SK-N-SH (cell line): ENCODE measurements around the gene CD207. TPM values are rescaled to one million over a fixed set of nuclear protein-coding genes. Genes with fewer than 3 reads are reported as not detected.

ENCODE experiments used
- CTCF ChIA-PET: fragments of 300-600, 350-600 bp; formaldehyde crosslinking; extraction: SDS; loops from one replicate; lab custom pipeline; 2021; lab: Yijun Ruan, JAX
- POLR2A ChIA-PET: fragments of 350-600 bp; sonication (Branson Sonifier 250); formaldehyde crosslinking; extraction: SDS; loops from one replicate; lab custom pipeline; 2020; ENCODE audit warnings: antibody characterized with exemption, inconsistent platforms; lab: Yijun Ruan, JAX
- DNase-seq: peaks from one replicate; pipeline ENCODE4 v3.0.0; 2012
- H2AFZ ChIP-seq: fragments of 200-600 bp; sonication (generic); 2 replicates; pipeline ENCODE4 v1.8.1; 2016; ENCODE audit warnings: antibody characterized with exemption, mild to moderate bottlenecking, low read depth
- H3F3A ChIP-seq: fragments of 200-600 bp; sonication (generic); replicated peaks from 2 replicates; pipeline ENCODE3; 2016; ENCODE audit warnings: antibody characterized with exemption, mild to moderate bottlenecking; ENCODE audit not compliant: insufficient read depth
- H3K27ac ChIP-seq, 2 experiments: fragments of 200-500 bp in 1 of 2; fragments of 200-600 bp in 1 of 2; sonication (Bioruptor generic) in 1 of 2; sonication (generic), shearing (Covaris generic) in 1 of 2; 2 replicates each; pipeline versions ENCODE4 v1.5.1 to v1.6.1; 2014 to 2016; ENCODE audit warnings: low read depth in 2 of 2, inconsistent platforms in 1 of 2, low read length in 1 of 2, mild to moderate bottlenecking in 1 of 2, mixed read lengths in 1 of 2
- H3K27me3 ChIP-seq: fragments of 200-600 bp; sonication (generic), shearing (Covaris generic); 2 replicates; pipeline ENCODE4 v1.6.1; 2016; ENCODE audit warnings: mixed run types; ENCODE audit not compliant: insufficient read depth
- H3K36me3 ChIP-seq, 2 experiments: fragments of 200-500 bp in 1 of 2; fragments of 200-600 bp in 1 of 2; sonication (Bioruptor generic) in 1 of 2; sonication (generic) in 1 of 2; replicated peaks in 1 of 2; 2 replicates each; pipeline versions ENCODE3 to v1.5.1; 2014 to 2016; ENCODE audit warnings: low read length in 1 of 2, mild to moderate bottlenecking in 1 of 2; ENCODE audit not compliant: insufficient read depth in 2 of 2, control insufficient read depth in 1 of 2
- H3K4me1 ChIP-seq, 2 experiments: fragments of 200-500 bp in 1 of 2; fragments of 200-600 bp in 1 of 2; sonication (Bioruptor generic) in 1 of 2; sonication (generic), shearing (Covaris generic) in 1 of 2; 2 replicates each; pipeline versions ENCODE4 v1.5.1 to v1.6.1; 2014 to 2016; ENCODE audit warnings: low read depth in 1 of 2, low read length in 1 of 2, mixed run types in 1 of 2; ENCODE audit not compliant: insufficient read depth in 2 of 2, control insufficient read depth in 1 of 2
- H3K4me2 ChIP-seq: fragments of 200-600 bp; sonication (generic), shearing (Covaris generic); 2 replicates; pipeline ENCODE4 v1.6.1; 2017; ENCODE audit warnings: mixed run types
- H3K4me3 ChIP-seq, 2 experiments: fragments of 200-500 bp in 1 of 2; fragments of 200-600 bp in 1 of 2; sonication (Bioruptor generic) in 1 of 2; sonication (generic), shearing (Covaris generic) in 1 of 2; 2 replicates each; pipeline versions ENCODE4 v1.5.1 to v1.8.1; 2014 to 2016; ENCODE audit warnings: low read depth in 2 of 2, inconsistent platforms in 1 of 2, low read length in 1 of 2, mild to moderate bottlenecking in 1 of 2, mixed read lengths in 1 of 2, moderate library complexity in 1 of 2
- H3K79me2 ChIP-seq: fragments of 200-600 bp; sonication (generic); 2 replicates; pipeline ENCODE4 v1.8.1; 2017; ENCODE audit warnings: mild to moderate bottlenecking; ENCODE audit not compliant: insufficient read depth
- H3K9ac ChIP-seq: fragments of 200-600 bp; sonication (generic); 2 replicates; pipeline ENCODE4 v1.6.1; 2017; ENCODE audit warnings: mixed run types
- H3K9me2 ChIP-seq: fragments of 200-600 bp; sonication (generic); 2 replicates; pipeline ENCODE4 v1.6.1; 2017; ENCODE audit warnings: mixed run types
- H3K9me3 ChIP-seq: fragments of 200-600 bp; sonication (generic); 2 replicates; pipeline ENCODE4 v1.6.1; 2017; ENCODE audit warnings: mixed run types, mild to moderate bottlenecking, moderate library complexity
- H4K20me1 ChIP-seq: fragments of 200-600 bp; sonication (generic); 2 replicates; pipeline ENCODE4 v1.6.1; 2017; ENCODE audit warnings: mild to moderate bottlenecking, mixed run types; ENCODE audit not compliant: insufficient read depth
- ELF1 ChIP-seq: IDR thresholded peaks from 2 replicates; pipeline ENCODE4 v1.4.0; 2012
- FOSL2 ChIP-seq: IDR thresholded peaks from 2 replicates; pipeline ENCODE4 v1.4.0; 2012; ENCODE audit warnings: low read depth, mild to moderate bottlenecking, moderate library complexity, borderline replicate concordance
- FOXJ3 ChIP-seq: sonication (generic); formaldehyde crosslinking; IDR thresholded peaks from 2 replicates; pipeline ENCODE4 v1.5.1; 2020; ENCODE audit warnings: mild to moderate bottlenecking, missing genetic modification reagents
- IRF3 ChIP-seq: fragments of 150-350 bp; IDR thresholded peaks from 2 replicates; pipeline ENCODE4 v1.6.1; 2016; ENCODE audit warnings: mild to moderate bottlenecking, low read depth, low read length
- MAX ChIP-seq: IDR thresholded peaks from 2 replicates; pipeline ENCODE4 v1.4.0; 2012; ENCODE audit warnings: low read depth
- NRF1 ChIP-seq: IDR thresholded peaks from 2 replicates; pipeline ENCODE4 v1.6.1; 2012; ENCODE audit warnings: low read depth, mild to moderate bottlenecking, low read length
- PBX3 ChIP-seq: IDR thresholded peaks from 2 replicates; pipeline ENCODE4; 2012
- TAF1 ChIP-seq: IDR thresholded peaks from 2 replicates; pipeline ENCODE4 v1.6.1; 2012; ENCODE audit warnings: low read depth, mild to moderate bottlenecking, low read length, moderate library complexity, borderline replicate concordance
- TCF12 ChIP-seq: IDR thresholded peaks from 2 replicates; pipeline ENCODE4 v1.4.0; 2012
- USF2 ChIP-seq: fragments of 150-350 bp; IDR thresholded peaks from 2 replicates; pipeline ENCODE4 v1.6.1; 2017; ENCODE audit warnings: antibody characterized with exemption, low read length, low read depth, borderline replicate concordance
- YY1 ChIP-seq: IDR thresholded peaks from 2 replicates; pipeline ENCODE4 v1.4.0; 2012; ENCODE audit warnings: low read depth, mild to moderate bottlenecking
- ZBTB33 ChIP-seq: IDR thresholded peaks from 2 replicates; pipeline ENCODE4 v1.4.0; 2012; ENCODE audit warnings: low read depth, borderline replicate concordance
- WGBS: methylation state at CpG from one replicate; pipeline ENCODE4 v1.1.6; 2017; ENCODE audit warnings: low lambda C conversion rate; 5-methylcytosine and 5-hydroxymethylcytosine counted together
- polyA plus RNA-seq, 3 experiments: library from polyadenylated mRNA; depleted of rRNA; stranded (reverse); fragments of >200 nt; gene quantifications; 2 replicates each; pipeline ENCODE4 v1.2.3, GENCODE V29; 2012

The CD207 gene
- polyA plus RNA-seq, 1 of the 3 experiments (the other 2 are of a cell fraction): 0.33 TPM

- no peak for TF ChIP-seq USF2
- no peak for TF ChIP-seq TCF12
- TF ChIP-seq ELF1: no peak
- TF ChIP-seq MAX: no peak
- no peak for TF ChIP-seq FOSL2
Observed at GRCh38 chr2:70826696-70827350, 8.8 kb downstream of the CD207 start (continued).

GRCh38 chr2:70823249-70823648 lies 12.4 kb downstream of the CD207 start:
- Histone ChIP-seq H3K4me2 (no peak overlapping the region), H2AFZ (no peak overlapping the region), H3K9me2 (no peaks in the 10 kb centered on the region), H3K79me2 (no peaks in the 10 kb centered on the region), H3K27ac (no peak overlapping the region), H3F3A (no peaks in the 10 kb centered on the region), H3K27me3 (no peaks in the 10 kb centered on the region), H3K4me1 (no peaks in the 10 kb centered on the region), H3K36me3 (no peaks in the 10 kb centered on the region), H3K9ac (no peak overlapping the region), H3K4me3 (no peak overlapping the region), H3K9me3 (no peaks in the 10 kb centered on the region), H4K20me1 (no peaks in the 10 kb centered on the region)
- ChIA-PET CTCF (no interaction called here), POLR2A (no interaction called here)
- WGBS: 47% methylated on average over 4 of the region's 5 CpGs
- no peak for TF ChIP-seq NRF1
- TF ChIP-seq TAF1: no peak
- TF ChIP-seq ZBTB33: no peak
- no peak for TF ChIP-seq FOXJ3
- TF ChIP-seq YY1: no peak
- no peak for TF ChIP-seq IRF3
- TF ChIP-seq PBX3: no peak
- TF ChIP-seq MAX: no peak
- no peak for DNase-seq
